Stimulated activated naive CD8-positive, alpha-beta T cell treated with anti-CD3 and anti-CD28 coated beads, Interleukin-15, amount 100 ng/mL, for 72 hours (primary cell): ENCODE results near the gene ZBTB40.

Experiments used
- ATAC-seq: fragments of 150-1000 bp; cut with Tn5 transposase; 2 replicates; pipeline ENCODE4 v1.10.0; 2021; ENCODE audit warnings: mild to moderate bottlenecking, moderate library complexity
- DNase-seq, 2 donors: peaks; one replicate each; pipeline ENCODE4 v3.0.0; 2021 to 2022
- H3K27ac Mint-ChIP-seq, 2 donors: one replicate each; pipeline ENCODE4 v1.8.0; 2022; ENCODE audit warnings: mild to moderate bottlenecking in 2 of 2, mixed read lengths in 2 of 2, moderate library complexity in 2 of 2
- H3K27me3 Mint-ChIP-seq: one replicate; pipeline ENCODE4 v1.8.0; 2022; ENCODE audit warnings: mixed read lengths
- H3K4me1 Mint-ChIP-seq: one replicate; pipeline ENCODE4 v1.8.0; 2022; ENCODE audit warnings: mild to moderate bottlenecking, mixed read lengths
- H3K4me3 Mint-ChIP-seq, 2 donors: one replicate each; pipeline ENCODE4 v1.8.0; 2022; ENCODE audit warnings: mild to moderate bottlenecking in 2 of 2, mixed read lengths in 2 of 2, moderate library complexity in 1 of 2
- H3K9me3 Mint-ChIP-seq, 2 donors: one replicate each; pipeline ENCODE4 v1.8.0; 2022; ENCODE audit warnings: mixed read lengths in 2 of 2

Gene ZBTB40

GRCh38 chr1:22526098-22526497 lies 74.4 kb downstream of the ZBTB40 start:
- DNase-seq, result no peak
- Mint-ChIP-seq H3K27me3 (no peaks in the 10 kb centered on the region), H3K9me3 (no peaks in the 10 kb centered on the region), H3K4me3 (no peak overlapping the region), H3K27ac (peak overlapping the region in 1 of 2 donors; percentile 36), H3K4me1 (no peaks in the 10 kb centered on the region)
- ATAC-seq, result no peak

GRCh38 chr1:22526677-22527076 lies 75.0 kb downstream of the ZBTB40 start:
- H3K4me1 Mint-ChIP-seq, result no peaks in the 10 kb centered on the region
- no peaks in the 10 kb centered on the region for H3K9me3 Mint-ChIP-seq
- H3K27ac Mint-ChIP-seq, result no peak overlapping the region
- ATAC-seq (no peak), DNase-seq (no peak)
- H3K4me3 Mint-ChIP-seq, result no peak overlapping the region
- H3K27me3 Mint-ChIP-seq, result no peaks in the 10 kb centered on the region

- H3K4me1 Mint-ChIP-seq, result no peaks in the 10 kb centered on the region
- ATAC-seq (no peak), DNase-seq (no peak)
- H3K4me3 Mint-ChIP-seq, result no peak overlapping the region
- no peaks in the 10 kb centered on the region for H3K27me3 Mint-ChIP-seq
- H3K27ac Mint-ChIP-seq, result peak overlapping the region in 1 of 2 donors; percentile 79
- H3K9me3 Mint-ChIP-seq, result no peaks in the 10 kb centered on the region
Measured at GRCh38 chr1:22527122-22527521, 75.5 kb downstream of the ZBTB40 start.

- Mint-ChIP-seq H3K4me3 (no peak overlapping the region), H3K27ac (peak overlapping the region; percentile 41 to 79)
Measured at GRCh38 chr1:22527555-22528296, 76.1 kb downstream of the ZBTB40 start.

GRCh38 chr1:22528451-22528850 lies 76.8 kb downstream of the ZBTB40 start:
- ATAC-seq (no peak), DNase-seq (no peak)
- H3K4me1 Mint-ChIP-seq, result no peaks in the 10 kb centered on the region
- no peaks in the 10 kb centered on the region for H3K27me3 Mint-ChIP-seq
- no peak overlapping the region for H3K27ac Mint-ChIP-seq
- H3K9me3 Mint-ChIP-seq, result no peaks in the 10 kb centered on the region
- H3K4me3 Mint-ChIP-seq, result no peak overlapping the region

More at GRCh38 chr1:22527555-22528296, 76.1 kb downstream of the ZBTB40 start:
- ATAC-seq (no peak), DNase-seq (no peak)
- Mint-ChIP-seq H3K4me1 (no peaks in the 10 kb centered on the region), H3K9me3 (no peaks in the 10 kb centered on the region), H3K27me3 (no peaks in the 10 kb centered on the region)

- Mint-ChIP-seq H3K4me3 (no peak overlapping the region), H3K9me3 (no peaks in the 10 kb centered on the region), H3K4me1 (no peaks in the 10 kb centered on the region), H3K27ac (peak overlapping the region in 1 of 2 donors; percentile 72), H3K27me3 (no peaks in the 10 kb centered on the region)
- ATAC-seq (no peak), DNase-seq (no peak)
Measured at GRCh38 chr1:22529901-22530621, 78.4 kb downstream of the ZBTB40 start.

GRCh38 chr1:22530715-22531114 lies 79.1 kb downstream of the ZBTB40 start:
- H3K9me3 Mint-ChIP-seq, result no peaks in the 10 kb centered on the region
- no peaks in the 10 kb centered on the region for H3K4me1 Mint-ChIP-seq
- no peak for DNase-seq
- no peaks in the 10 kb centered on the region for H3K27me3 Mint-ChIP-seq
- no peak overlapping the region for H3K4me3 Mint-ChIP-seq
- no peak for ATAC-seq
- H3K27ac Mint-ChIP-seq, result no peak overlapping the region

GRCh38 chr1:22531251-22531650 lies 79.6 kb downstream of the ZBTB40 start:
- Mint-ChIP-seq H3K9me3 (no peaks in the 10 kb centered on the region), H3K4me1 (no peaks in the 10 kb centered on the region), H3K27ac (peak overlapping the region in 1 of 2 donors; percentile 36), H3K27me3 (no peaks in the 10 kb centered on the region), H3K4me3 (no peak overlapping the region)
- ATAC-seq (no peak), DNase-seq (no peak)

GRCh38 chr1:22533244-22533895 lies 81.7 kb downstream of the ZBTB40 start:
- no peaks in the 10 kb centered on the region for H3K27me3 Mint-ChIP-seq
- ATAC-seq (no peak), DNase-seq (no peak)
- H3K4me3 Mint-ChIP-seq, result no peak overlapping the region
- peak overlapping the region in 1 of 2 donors; percentile 42 for H3K27ac Mint-ChIP-seq
- H3K4me1 Mint-ChIP-seq, result peaks cover 6% of the 10 kb centered on the region
- no peaks in the 10 kb centered on the region for H3K9me3 Mint-ChIP-seq

- Mint-ChIP-seq H3K27me3 (no peaks in the 10 kb centered on the region), H3K9me3 (no peaks in the 10 kb centered on the region), H3K4me3 (no peak overlapping the region), H3K27ac (no peak overlapping the region), H3K4me1 (peaks cover 20% of the 10 kb centered on the region)
- DNase-seq (no peak), ATAC-seq (no peak)
Measured at GRCh38 chr1:22534951-22535350, 83.3 kb downstream of the ZBTB40 start.

GRCh38 chr1:22535399-22535798 lies 83.7 kb downstream of the ZBTB40 start:
- Mint-ChIP-seq H3K9me3 (no peaks in the 10 kb centered on the region), H3K27me3 (no peaks in the 10 kb centered on the region), H3K27ac (no peak overlapping the region), H3K4me3 (no peak overlapping the region), H3K4me1 (peaks cover 25% of the 10 kb centered on the region)
- DNase-seq (no peak), ATAC-seq (no peak)

- DNase-seq (no peak), ATAC-seq (no peak)
- H3K27me3 Mint-ChIP-seq, result no peaks in the 10 kb centered on the region
- H3K4me1 Mint-ChIP-seq, result peaks cover 25% of the 10 kb centered on the region
- H3K27ac Mint-ChIP-seq, result no peak overlapping the region
- H3K9me3 Mint-ChIP-seq, result no peaks in the 10 kb centered on the region
- H3K4me3 Mint-ChIP-seq, result no peak overlapping the region
Measured at GRCh38 chr1:22536506-22536905, 84.9 kb downstream of the ZBTB40 start.

- peaks cover 25% of the 10 kb centered on the region for H3K4me1 Mint-ChIP-seq
- no peak overlapping the region for H3K4me3 Mint-ChIP-seq
- H3K27me3 Mint-ChIP-seq, result no peaks in the 10 kb centered on the region
- H3K9me3 Mint-ChIP-seq, result no peaks in the 10 kb centered on the region
- no peak for ATAC-seq
- DNase-seq, result no peak
- peak overlapping the region in 1 of 2 donors; percentile 67 for H3K27ac Mint-ChIP-seq
Measured at GRCh38 chr1:22537441-22538139, 85.9 kb downstream of the ZBTB40 start.

- peaks cover 25% of the 10 kb centered on the region for H3K4me1 Mint-ChIP-seq
- no peaks in the 10 kb centered on the region for H3K27me3 Mint-ChIP-seq
- peak; percentile 36 for ATAC-seq
- DNase-seq, result no peak
- H3K4me3 Mint-ChIP-seq, result no peak overlapping the region
- H3K27ac Mint-ChIP-seq, result peak overlapping the region in 1 of 2 donors; percentile 44
- H3K9me3 Mint-ChIP-seq, result no peaks in the 10 kb centered on the region
Measured at GRCh38 chr1:22539510-22540118, 88.0 kb downstream of the ZBTB40 start.

- Mint-ChIP-seq H3K27me3 (no peaks in the 10 kb centered on the region), H3K27ac (no peak overlapping the region), H3K9me3 (no peaks in the 10 kb centered on the region), H3K4me3 (no peak overlapping the region), H3K4me1 (peaks cover 25% of the 10 kb centered on the region)
- DNase-seq, result no peak
- no peak for ATAC-seq
Measured at GRCh38 chr1:22540337-22540736, 88.7 kb downstream of the ZBTB40 start.
